Measurements from ENCODE around the gene RPL10L.

Gene RPL10L

GRCh38 chr14:46651526-46652144 is at the start of gene RPL10L:
TSS of gene RPL10L (minus strand) at chr14:46651781. CDS start at chr14:46651736, 45 bp downstream.
- DNase-seq: no peak

DNA sequence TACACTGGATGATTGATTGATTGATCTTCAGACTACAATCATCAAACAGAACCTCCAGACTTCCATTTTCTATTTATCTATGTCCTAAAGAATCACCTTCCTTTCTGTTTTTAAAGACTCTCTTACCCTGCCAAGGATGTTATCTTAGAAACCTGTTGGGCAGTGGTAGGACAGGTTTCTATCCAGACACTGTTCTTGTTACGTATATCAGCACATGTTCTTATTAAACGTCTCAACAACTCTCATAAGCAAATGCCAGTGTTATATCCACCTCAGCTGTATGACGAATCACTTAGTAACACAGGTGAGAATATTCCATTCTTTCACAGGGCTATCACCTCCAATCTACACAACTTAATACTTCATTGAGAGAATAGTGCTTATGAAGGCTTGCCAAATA is 40.2 kb upstream of the RPL10L start:
- DNase-seq: no peak

DNA sequence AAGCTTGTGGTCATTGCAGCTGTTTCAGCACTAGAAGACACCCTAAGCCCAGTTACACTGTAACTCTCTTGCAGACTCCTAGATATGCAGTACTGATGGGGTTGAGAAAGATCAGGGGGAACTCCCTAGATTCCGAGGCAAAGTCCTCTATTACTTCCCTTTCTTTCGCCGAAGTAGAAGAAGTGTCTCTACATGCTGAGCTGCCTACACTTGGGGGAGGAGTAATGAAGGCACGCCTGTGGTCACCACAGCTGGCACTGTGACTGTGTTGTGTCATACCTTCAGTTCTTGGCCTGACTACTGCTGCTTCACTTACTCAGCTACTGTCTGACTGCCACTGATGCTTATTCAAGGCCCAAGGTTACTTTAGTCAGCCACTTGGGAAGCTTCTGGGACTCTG is 35.1 kb upstream of the RPL10L start:
- DNase-seq: no peak

- no peak for DNase-seq
Observed at GRCh38 chr14:46672128-46672527, 20.5 kb upstream of the RPL10L start.

DNA sequence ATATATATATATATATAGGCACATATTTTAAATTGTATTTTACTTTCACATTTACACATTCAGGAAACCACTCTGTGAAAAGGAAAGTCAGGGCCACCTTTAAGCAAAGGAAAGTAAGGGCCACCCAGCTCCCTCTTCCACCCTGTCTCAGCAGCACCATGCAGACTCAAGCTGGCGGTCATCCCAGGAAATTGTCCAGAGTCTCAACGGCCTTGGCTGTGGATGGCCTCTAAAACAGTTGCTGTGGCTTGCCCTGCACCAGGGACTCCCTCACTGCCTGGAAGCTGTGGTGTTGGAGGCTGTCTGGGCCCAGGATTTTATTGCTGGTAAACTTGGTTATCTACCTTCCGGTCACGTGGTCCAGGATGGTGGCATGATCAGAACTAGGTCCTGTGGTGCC is 11.8 kb upstream of the RPL10L start:
- DNase-seq: no peak

DNA sequence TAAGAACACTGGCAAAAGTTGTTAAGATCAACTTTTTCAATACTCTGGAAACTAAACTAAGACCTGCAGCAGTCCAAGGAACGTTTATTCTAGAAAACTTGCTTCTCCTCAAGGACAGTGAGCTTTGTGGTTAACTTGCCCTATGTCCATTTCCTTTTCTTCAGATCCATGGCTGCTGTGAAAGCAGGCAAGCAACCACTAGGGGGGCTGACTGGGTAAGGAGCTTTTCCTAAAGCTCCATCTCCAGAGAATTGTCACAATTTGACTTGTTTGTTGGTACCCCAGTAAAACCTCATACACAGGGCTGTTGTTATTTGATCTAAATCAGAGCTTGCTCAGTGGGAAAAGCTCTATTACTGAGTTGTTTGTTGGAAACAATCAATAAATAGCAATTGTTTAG is 10.1 kb upstream of the RPL10L start:
- DNase-seq: no peak

DNA sequence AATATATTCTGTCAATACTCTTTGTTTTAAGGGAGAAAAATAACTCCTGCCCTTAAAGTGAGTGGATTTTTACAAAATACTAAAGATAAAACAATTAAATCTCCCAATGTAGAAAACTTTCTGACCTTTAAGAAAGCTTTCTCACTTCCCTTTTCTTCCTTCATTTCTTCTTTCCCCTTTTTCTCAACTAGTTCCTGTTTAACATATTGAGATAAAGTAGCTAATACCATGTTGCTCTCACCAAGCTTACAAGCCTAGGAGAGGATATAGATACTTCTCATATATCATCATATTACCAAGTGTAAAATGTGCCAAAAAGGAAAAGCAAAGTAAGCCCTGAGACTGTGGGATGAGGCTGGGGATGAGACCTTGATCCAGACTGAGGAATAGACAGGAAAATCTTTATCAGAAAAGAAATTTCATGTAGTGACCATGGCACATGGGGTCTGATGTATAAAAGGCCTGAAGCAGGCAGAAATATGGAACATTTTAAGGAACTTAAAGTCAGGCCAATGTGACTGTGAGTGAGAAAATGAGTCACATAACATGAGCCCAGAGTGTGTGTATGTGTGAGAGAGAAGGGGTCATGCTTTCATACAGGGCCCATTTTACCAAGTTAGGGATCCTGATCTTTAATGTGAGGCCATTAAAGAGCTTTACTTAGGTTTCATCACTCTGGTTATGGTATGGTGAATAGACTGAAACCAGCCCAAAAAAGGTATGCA is 1.6 kb upstream of the RPL10L start:
- DNase-seq: no peak

GRCh38 chr14:46646796-46647195 is 4.8 kb downstream of the RPL10L start:
- DNase-seq: no peak

GRCh38 chr14:46626876-46627275 is 24.7 kb downstream of the RPL10L start:
- DNase-seq: no peak

Data from fibroblast of skin of right quadriceps (primary cell).